H1 (cell line): ENCODE measurements around the gene POU2F1. TPM values are rescaled to one million over a fixed set of nuclear protein-coding genes. Genes with fewer than 3 reads are reported as not detected.

ENCODE experiments used
- CTCF ChIA-PET: fragments of 300-600 bp; sonication (Branson Sonifier 250); formaldehyde crosslinking; loops from one replicate; lab custom pipeline; 2021; ENCODE audit not compliant: partially characterized antibody; lab: Charles Lee
- POLR2A ChIA-PET: fragments of 300-600 bp; sonication (Branson Sonifier 250); formaldehyde crosslinking; loops from one replicate; lab custom pipeline; 2021; ENCODE audit warnings: inconsistent platforms; ENCODE audit not compliant: partially characterized antibody; lab: Charles Lee
- DNase-seq, 2 experiments: peaks; one replicate each; pipeline versions ENCODE4 v3.0.0 to v3.0.0-alpha.2; 2010 to 2022; ENCODE audit warnings: low spot score in 2 of 2, low read depth in 1 of 2, mixed read lengths in 1 of 2
- FAIRE-seq: peaks from 2 replicates; lab custom pipeline; 2011; peaks lifted over from hg19 to GRCh38; lab: Jason Lieb, UNC
- H2AFZ ChIP-seq: 2 replicates; pipeline ENCODE4 v1.8.1; 2012; ENCODE audit warnings: low read length, inconsistent platforms
- H2AK5ac ChIP-seq: 2 replicates; pipeline ENCODE4 v1.6.1; 2013; ENCODE audit warnings: low read depth, low read length
- H2BK120ac ChIP-seq: replicated peaks from 2 replicates; pipeline ENCODE3; 2013; ENCODE audit warnings: low read depth, low read length, inconsistent platforms
- H2BK12ac ChIP-seq: 2 replicates; pipeline ENCODE4 v1.6.1; 2013; ENCODE audit warnings: low read depth, low read length
- H2BK15ac ChIP-seq: 2 replicates; pipeline ENCODE4 v1.6.1; 2013; ENCODE audit warnings: low read length
- H2BK20ac ChIP-seq: 2 replicates; pipeline ENCODE4 v1.6.1; 2013; ENCODE audit warnings: low read length
- H2BK5ac ChIP-seq: 2 replicates; pipeline ENCODE4 v1.6.1; 2013; ENCODE audit warnings: low read depth, low read length
- H3K14ac ChIP-seq: 2 replicates; pipeline ENCODE4 v1.6.1; 2013; ENCODE audit warnings: inconsistent platforms; ENCODE audit not compliant: insufficient read length
- H3K18ac ChIP-seq: 2 replicates; pipeline ENCODE4 v1.6.1; 2013; ENCODE audit warnings: low read length; ENCODE audit errors: extremely low read depth
- H3K23ac ChIP-seq: 2 replicates; pipeline ENCODE4 v1.6.1; 2013; ENCODE audit warnings: inconsistent platforms; ENCODE audit not compliant: insufficient read length
- H3K23me2 ChIP-seq: 2 replicates; pipeline ENCODE4 v1.6.1; 2013; ENCODE audit warnings: low read depth, low read length
- H3K27ac ChIP-seq: 2 replicates; pipeline ENCODE4 v1.6.1; 2011; ENCODE audit warnings: low read depth, low read length, inconsistent platforms
- H3K27me3 ChIP-seq, 4 experiments: replicated peaks in 1 of 4; 1 replicate in 1 of 4; 2 replicates in 3 of 4; pipeline versions ENCODE4 v1.6.1 to v1.8.1; 2011 to 2013; ENCODE audit warnings: low read length in 3 of 4, mild to moderate bottlenecking in 3 of 4, inconsistent platforms in 2 of 4, mixed read lengths in 2 of 4, moderate library complexity in 1 of 4; ENCODE audit not compliant: control insufficient read depth in 3 of 4, insufficient read depth in 3 of 4; ENCODE audit errors: extremely low read depth in 1 of 4
- H3K36me3 ChIP-seq, 4 experiments: 2 replicates each; pipeline versions ENCODE4 v1.6.1 to v1.8.1; 2011 to 2013; ENCODE audit warnings: mild to moderate bottlenecking in 4 of 4, low read length in 3 of 4, moderate library complexity in 2 of 4, control low read depth in 1 of 4, inconsistent platforms in 1 of 4; ENCODE audit not compliant: insufficient read depth in 4 of 4, control insufficient read depth in 2 of 4
- H3K4ac ChIP-seq: replicated peaks from 2 replicates; pipeline ENCODE3; 2013; ENCODE audit warnings: low read length, low read depth, mixed read lengths, inconsistent platforms; ENCODE audit not compliant: insufficient read length
- H3K4me1 ChIP-seq, 4 experiments: replicated peaks in 1 of 4; 1 replicate in 1 of 4; 2 replicates in 3 of 4; pipeline versions ENCODE4 v1.6.1 to v1.8.1; 2011 to 2013; ENCODE audit warnings: low read length in 3 of 4, inconsistent platforms in 2 of 4, mixed read lengths in 1 of 4; ENCODE audit not compliant: insufficient read depth in 4 of 4, control insufficient read depth in 3 of 4
- H3K4me2 ChIP-seq, 2 experiments: 2 replicates each; pipeline versions ENCODE4 v1.6.1 to v1.8.1; 2011 to 2013; ENCODE audit warnings: low read depth in 2 of 2, low read length in 2 of 2, control low read depth in 1 of 2, inconsistent platforms in 1 of 2, mild to moderate bottlenecking in 1 of 2; ENCODE audit not compliant: insufficient read depth in 1 of 2
- H3K4me3 ChIP-seq, 4 experiments: fragments of 200-600, 300-600 bp in 1 of 4; sonication (generic), shearing (Covaris generic), sonication (Bioruptor Twin) in 1 of 4; 2 replicates each; pipeline versions ENCODE4 v1.5.1 to v1.8.1; 2011 to 2016; ENCODE audit warnings: low read length in 4 of 4, low read depth in 3 of 4, control low read depth in 2 of 4, inconsistent platforms in 2 of 4, mild to moderate bottlenecking in 2 of 4, mixed read lengths in 1 of 4, moderate library complexity in 1 of 4; ENCODE audit not compliant: insufficient read depth in 2 of 4; ENCODE audit errors: extremely low read depth in 1 of 4
- H3K56ac ChIP-seq: replicated peaks from 2 replicates; pipeline ENCODE3; 2013; ENCODE audit warnings: low read depth, mild to moderate bottlenecking, mixed read lengths, low read length, inconsistent platforms; ENCODE audit not compliant: insufficient read length
- H3K79me1 ChIP-seq: 2 replicates; pipeline ENCODE4 v1.6.1; 2013; ENCODE audit warnings: low read depth, low read length, control low read depth
- H3K79me2 ChIP-seq, 2 experiments: 2 replicates each; pipeline versions ENCODE4 v1.6.1 to v1.8.1; 2012 to 2013; ENCODE audit warnings: low read length in 2 of 2, mild to moderate bottlenecking in 2 of 2, inconsistent platforms in 1 of 2; ENCODE audit not compliant: insufficient read depth in 2 of 2, control insufficient read depth in 1 of 2
- H3K9ac ChIP-seq, 4 experiments: replicated peaks in 1 of 4; 1 replicate in 1 of 4; 2 replicates in 3 of 4; pipeline versions ENCODE4 v1.6.1 to v1.8.1; 2011 to 2013; ENCODE audit warnings: low read depth in 3 of 4, low read length in 3 of 4, control low read depth in 2 of 4, mild to moderate bottlenecking in 2 of 4, moderate library complexity in 2 of 4, inconsistent platforms in 1 of 4; ENCODE audit errors: extremely low read depth in 1 of 4
- H3K9me3 ChIP-seq, 2 experiments: 2 replicates each; pipeline versions ENCODE4 v1.6.1 to v1.8.1; 2012 to 2013; ENCODE audit warnings: mild to moderate bottlenecking in 2 of 2, moderate library complexity in 2 of 2, control low read depth in 1 of 2, inconsistent platforms in 1 of 2, low read depth in 1 of 2, low read length in 1 of 2, mixed read lengths in 1 of 2; ENCODE audit not compliant: insufficient read depth in 2 of 2
- H4K20me1 ChIP-seq, 2 experiments: replicated peaks in 1 of 2; 2 replicates each; pipeline versions ENCODE3 to v1.8.1; 2011 to 2013; ENCODE audit warnings: inconsistent platforms in 2 of 2, low read length in 2 of 2, mild to moderate bottlenecking in 1 of 2; ENCODE audit not compliant: insufficient read depth in 2 of 2, control insufficient read depth in 1 of 2
- H4K5ac ChIP-seq: 2 replicates; pipeline ENCODE4 v1.6.1; 2013; ENCODE audit warnings: low read length, low read depth, mixed read lengths, inconsistent platforms; ENCODE audit not compliant: insufficient read length
- H4K8ac ChIP-seq: 2 replicates; pipeline ENCODE4 v1.8.0; 2013; ENCODE audit warnings: mild to moderate bottlenecking, moderate library complexity, low read length, inconsistent platforms; ENCODE audit not compliant: insufficient read depth; ENCODE audit errors: extremely low read depth
- H4K91ac ChIP-seq: replicated peaks from 2 replicates; pipeline ENCODE3; 2013; ENCODE audit warnings: low read length, mixed read lengths, inconsistent platforms; ENCODE audit not compliant: insufficient read length
- NANOG ChIP-seq: IDR thresholded peaks from 2 replicates; pipeline ENCODE4 v1.6.1; 2011; ENCODE audit warnings: low read length, low read depth, mild to moderate bottlenecking, inconsistent platforms; ENCODE audit not compliant: insufficient read depth, poor library complexity, severe bottlenecking
- SRF ChIP-seq: IDR thresholded peaks from 2 replicates; pipeline ENCODE4 v1.6.1; 2011; ENCODE audit warnings: mild to moderate bottlenecking, low read depth, low read length, moderate library complexity
- YY1 ChIP-seq: IDR thresholded peaks from 2 replicates; pipeline ENCODE4 v1.6.1; 2011; ENCODE audit warnings: low read depth, mild to moderate bottlenecking, low read length
- WGBS, 2 experiments: shearing (Covaris generic) in 1 of 2; methylation state at CpG; one replicate each; pipeline versions ENCODE4 v1.1.6 to v1.1.7; 2013 to 2015; ENCODE audit warnings: low lambda C conversion rate in 2 of 2, mixed read lengths in 2 of 2, inconsistent platforms in 1 of 2, low coverage in 1 of 2, missing lambda C conversion rate in 1 of 2; ENCODE audit not compliant: insufficient replicate concordance in 2 of 2, insufficient coverage in 1 of 2, insufficient read length in 1 of 2; ENCODE audit errors: extremely low coverage in 1 of 2, missing lambda C conversion rate in 1 of 2; 5-methylcytosine and 5-hydroxymethylcytosine counted together
- polyA plus RNA-seq, 7 experiments: library from polyadenylated mRNA; depleted of rRNA in 3 of 7; stranded (reverse) in 5 of 7; unstranded in 2 of 7; fragments of >200 nt in 5 of 7; fragments of 200-250 nt in 2 of 7; gene quantifications; 1 replicate in 5 of 7; 2 replicates in 1 of 7; 4 replicates in 1 of 7; pipeline versions ENCODE4 v1.2.1 to v1.2.3, GENCODE V29; 2011 to 2013; ENCODE audit warnings: missing spikeins in 2 of 7, mixed read lengths in 2 of 7
- total RNA-seq: library from RNA; stranded (reverse); fragmentation: NEBNext Ultra II Directional; extraction: Animal tissue kit (Norgen Biotek cat#: 25700); gene quantifications from 2 replicates; pipeline ENCODE4 v1.2.1, GENCODE V29; 2021

POU2F1 gene
- total and polyA plus RNA-seq, 2 of the 8 experiments (the other 6 are each of a cell fraction or from before 2014, with no cell fraction given) = 37.0 to 57.2 TPM

DNA sequence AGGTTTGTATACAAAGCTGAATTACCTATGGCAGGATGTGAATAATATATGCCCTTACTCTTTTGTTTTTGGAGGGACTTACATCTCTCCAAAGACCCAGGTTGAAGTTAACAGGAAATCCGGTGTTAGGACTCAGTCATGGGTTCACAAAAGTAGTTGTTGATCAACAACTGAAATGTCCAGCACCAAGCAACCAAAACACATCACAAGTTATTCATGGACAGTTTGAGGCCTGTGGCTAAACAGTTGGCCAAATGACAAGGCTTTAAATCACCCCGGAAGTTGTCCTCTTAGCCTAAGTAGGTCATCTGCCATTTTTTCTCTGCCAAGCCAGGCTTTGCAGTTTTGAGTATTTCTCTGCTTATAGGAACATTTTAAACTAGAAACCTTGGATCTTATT, 207.7 kb downstream of the POU2F1 start:
- H2AK5ac ChIP-seq = no peak overlapping the region
- H2BK15ac ChIP-seq = no peak overlapping the region
- no peaks in the 10 kb centered on the region for H3K79me1 ChIP-seq
- no peak overlapping the region for H3K14ac ChIP-seq
- no peak overlapping the region for H3K27ac ChIP-seq
- H3K18ac ChIP-seq = no peak overlapping the region
- H4K91ac ChIP-seq = no peak overlapping the region
- no peak overlapping the region for H3K4ac ChIP-seq
- CTCF ChIA-PET = interaction anchor here (1.3 to 1.7 kb wide), 6 partner anchors 11 to 106 kb away, joined by 4 to 8 read pairs (median 4); no protein-coding TSS in a partner anchor
- H3K23ac ChIP-seq = no peak overlapping the region
- H3K56ac ChIP-seq = no peak overlapping the region
- peaks cover 30 to 59% (median 35%) of the 10 kb centered on the region in 4 experiments for H3K4me1 ChIP-seq
- no peak overlapping the region for H4K8ac ChIP-seq
- H3K4me2 ChIP-seq = no peak overlapping the region
- H2BK120ac ChIP-seq = no peak overlapping the region
- H3K4me3 ChIP-seq = no peak overlapping the region
- no peaks in the 10 kb centered on the region for H3K9me3 ChIP-seq
- no peaks in the 10 kb centered on the region for H4K20me1 ChIP-seq
- 91% methylated on average over 2 of the region's 2 CpGs; no CpG with 5 or more reads in 1 of the 2 experiments for WGBS, 2 experiments
- POLR2A ChIA-PET = no interaction called here
- H2BK5ac ChIP-seq = no peak overlapping the region
- H2BK20ac ChIP-seq = no peak overlapping the region
- no peaks in the 10 kb centered on the region for H3K79me2 ChIP-seq
- FAIRE-seq (no peak), DNase-seq (no peak)
- no peak overlapping the region for H2AFZ ChIP-seq
- no peaks in the 10 kb centered on the region for H3K23me2 ChIP-seq
- no peak overlapping the region for H2BK12ac ChIP-seq
- no peak overlapping the region for H4K5ac ChIP-seq
- H3K36me3 ChIP-seq = 0 out of 8 replicates have a peak, but pooled peaks cover 0 to 2% (median 0%) of the 10 kb centered on the region in 4 experiments
- no peak overlapping the region for H3K9ac ChIP-seq
- no peaks in the 10 kb centered on the region for H3K27me3 ChIP-seq
- TF ChIP-seq SRF (no peak), YY1 (no peak), NANOG (no peak)
